Muscle of leg (tissue), 11 donors: ENCODE results near the gene SPTLC2. TPM values are rescaled to one million over a fixed set of nuclear protein-coding genes. Genes with fewer than 3 reads are reported as not detected.
A peak's percentile ranks its signal among the peaks of the same experiment; 100 is the strongest.
"Not testable (repeated sequence)": the region's sequence is repeated elsewhere in the genome, so short reads cannot be mapped to it uniquely, and the experiment has no call there.

Source experiments
- DNase-seq: peaks from one replicate; pipeline ENCODE4 v3.0.0; 2013
- H3K27ac ChIP-seq: one replicate; pipeline ENCODE4 v1.5.1; 2013; ENCODE audit warnings: mild to moderate bottlenecking, low read length, control low read depth
- H3K27me3 ChIP-seq: one replicate; pipeline ENCODE4 v1.6.1; 2013; ENCODE audit warnings: low read length; ENCODE audit not compliant: control insufficient read depth, insufficient read depth
- H3K36me3 ChIP-seq: one replicate; pipeline ENCODE4 v1.6.1; 2013; ENCODE audit warnings: low read length; ENCODE audit not compliant: control insufficient read depth, insufficient read depth
- H3K4me1 ChIP-seq: one replicate; pipeline ENCODE4 v1.6.1; 2013; ENCODE audit warnings: low read length; ENCODE audit not compliant: control insufficient read depth, insufficient read depth
- H3K4me3 ChIP-seq: one replicate; pipeline ENCODE4 v1.5.1; 2013; ENCODE audit warnings: low read length, control low read depth
- H3K9me3 ChIP-seq: replicated peaks from 2 replicates; pipeline ENCODE4 v1.6.1; 2013; ENCODE audit warnings: low read depth, low read length; ENCODE audit not compliant: control insufficient read depth
- WGBS: methylation state at CpG from one replicate; pipeline ENCODE4 v1.1.5; 2013; ENCODE audit warnings: missing lambda C conversion rate; ENCODE audit not compliant: insufficient coverage; 5-methylcytosine and 5-hydroxymethylcytosine counted together
- polyA plus RNA-seq, 8 donors: library from polyadenylated mRNA; unstranded; fragments of 120-200 nt; gene quantifications; one replicate each; pipeline versions ENCODE4 v1.2.1 to v1.2.3, GENCODE V29; 2013; ENCODE audit warnings: inconsistent platforms in 1 of 8, low replicate concordance in 1 of 8; ENCODE audit not compliant: insufficient read length in 8 of 8, insufficient read depth in 1 of 8
- total RNA-seq: library from RNA; stranded (reverse); fragments of 120-200 nt; gene quantifications from one replicate; pipeline ENCODE4 v1.2.4, GENCODE V29; 2013

Gene SPTLC2
- total and polyA plus RNA-seq, 9 donors: 10.6 to 21.6 (median 17.4) TPM

GRCh38 chr14:77590845-77591485 lies 25.5 kb downstream of the SPTLC2 start:
- H3K27me3 ChIP-seq: no peaks in the 10 kb centered on the region
- peaks cover 6% of the 10 kb centered on the region for H3K36me3 ChIP-seq
- no peaks in the 10 kb centered on the region for H3K9me3 ChIP-seq
- no peak overlapping the region for H3K4me3 ChIP-seq
- no CpG with 5 or more reads among the region's 6 CpGs for WGBS
- peak overlapping the region; percentile 24 for H3K27ac ChIP-seq
- H3K4me1 ChIP-seq: no peaks in the 10 kb centered on the region
- no peak for DNase-seq

DNA sequence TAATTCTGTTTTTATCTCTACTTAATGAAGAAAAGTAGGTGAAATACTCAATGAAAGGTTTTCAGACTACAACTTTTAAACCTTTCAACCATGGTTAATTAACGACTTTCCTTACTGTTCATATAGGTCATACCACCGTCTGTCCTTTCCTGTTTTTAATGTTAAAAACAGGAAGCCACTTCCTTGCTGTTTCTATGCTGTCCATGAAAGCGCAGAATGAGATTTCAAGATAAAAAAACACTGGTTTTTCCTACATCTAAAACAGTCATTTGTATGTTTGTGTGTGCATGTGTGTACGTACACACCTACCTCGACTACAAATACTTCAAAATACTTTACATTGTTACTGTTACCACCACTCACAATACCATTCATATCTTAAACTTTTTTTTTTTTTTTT lies 27.3 kb downstream of the SPTLC2 start:
- Histone ChIP-seq H3K27ac (peak overlapping the region; percentile 7), H3K27me3 (no peaks in the 10 kb centered on the region), H3K4me3 (no peak overlapping the region), H3K4me1 (no peaks in the 10 kb centered on the region), H3K9me3 (no peaks in the 10 kb centered on the region), H3K36me3 (no peaks in the 10 kb centered on the region)
- 17% methylated on average over 2 of the region's 5 CpGs for WGBS
- DNase-seq: peak; percentile 19

DNA sequence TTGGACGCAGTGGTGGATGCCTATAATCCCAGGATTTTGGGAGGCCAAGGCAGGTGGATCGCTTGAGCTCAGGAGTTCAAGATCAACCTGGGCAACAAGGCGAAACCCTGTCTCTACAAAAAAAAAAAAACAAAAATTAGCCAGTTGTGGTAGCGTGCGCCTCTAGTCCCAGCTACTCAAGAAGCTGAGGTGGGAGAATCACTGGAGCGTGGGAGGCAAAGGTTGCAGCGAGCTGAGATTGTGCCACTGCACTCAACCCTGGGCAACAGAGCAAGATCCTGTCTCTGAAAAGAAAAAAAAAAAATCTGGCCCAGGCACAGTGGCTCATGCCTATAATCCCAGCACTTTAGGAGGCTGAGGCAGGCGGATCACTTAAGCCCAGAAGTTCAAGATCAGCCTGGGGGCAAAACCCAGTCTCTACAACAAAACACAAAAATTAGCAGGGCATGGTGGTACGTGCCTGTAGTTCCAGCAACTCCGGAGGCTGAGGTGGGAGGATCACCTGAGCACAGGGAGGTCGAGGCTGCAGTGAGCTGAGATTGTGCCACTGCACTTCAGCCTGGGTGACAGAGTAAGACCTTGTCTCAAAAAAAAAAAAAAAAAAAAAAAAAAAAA lies 27.9 kb downstream of the SPTLC2 start:
- H3K27ac ChIP-seq: not testable (repeated sequence)

DNA sequence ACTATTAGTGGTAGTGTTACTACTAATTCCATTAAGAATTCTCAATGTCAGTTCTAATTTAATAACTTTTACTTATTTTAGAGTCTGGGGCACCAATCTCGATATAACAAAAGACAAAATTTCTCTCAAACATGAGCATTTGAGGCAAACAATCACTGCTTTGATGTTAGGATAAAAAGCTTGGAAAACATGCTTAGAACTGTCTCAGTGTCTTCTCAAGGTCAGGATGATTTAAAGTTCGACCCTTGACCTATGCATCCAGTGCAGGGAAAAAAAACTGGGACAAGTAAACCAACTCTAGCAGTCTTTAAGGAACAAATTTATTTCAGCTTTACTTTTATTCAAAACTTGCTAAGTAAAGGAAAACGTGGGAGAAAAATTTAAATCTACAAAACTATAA lies 31.1 kb downstream of the SPTLC2 start:
- no peaks in the 10 kb centered on the region for H3K36me3 ChIP-seq
- 86% methylated on average over 1 of the region's 3 CpGs for WGBS
- H3K4me1 ChIP-seq: peaks cover 9% of the 10 kb centered on the region
- no peak overlapping the region for H3K27ac ChIP-seq
- no peaks in the 10 kb centered on the region for H3K27me3 ChIP-seq
- H3K4me3 ChIP-seq: no peak overlapping the region
- H3K9me3 ChIP-seq: no peaks in the 10 kb centered on the region
- no peak for DNase-seq

More for the DNA sequence above, 27.9 kb downstream of the SPTLC2 start:
- WGBS: 91% methylated on average over 5 of the region's 11 CpGs
- not testable (repeated sequence) for H3K36me3 ChIP-seq, H3K4me3 ChIP-seq, DNase-seq, H3K4me1 ChIP-seq, H3K9me3 ChIP-seq, H3K27me3 ChIP-seq

GRCh38 chr14:77584809-77585208 lies 31.6 kb downstream of the SPTLC2 start:
- no peaks in the 10 kb centered on the region for H3K36me3 ChIP-seq
- no peak overlapping the region for H3K27ac ChIP-seq
- no peak overlapping the region for H3K4me3 ChIP-seq
- DNase-seq: no peak
- WGBS: 90% methylated on average over 7 of the region's 10 CpGs
- no peaks in the 10 kb centered on the region for H3K9me3 ChIP-seq
- H3K27me3 ChIP-seq: no peaks in the 10 kb centered on the region
- peaks cover 9% of the 10 kb centered on the region for H3K4me1 ChIP-seq

GRCh38 chr14:77583657-77584056 lies 32.8 kb downstream of the SPTLC2 start:
- Histone ChIP-seq H3K4me1 (peaks cover 9% of the 10 kb centered on the region), H3K4me3 (no peak overlapping the region), H3K27ac (no peak overlapping the region), H3K36me3 (no peaks in the 10 kb centered on the region), H3K9me3 (no peaks in the 10 kb centered on the region), H3K27me3 (no peaks in the 10 kb centered on the region)
- DNase-seq: no peak
- no CpG with 5 or more reads among the region's 3 CpGs for WGBS

- no peaks in the 10 kb centered on the region for H3K9me3 ChIP-seq
- no peaks in the 10 kb centered on the region for H3K36me3 ChIP-seq
- H3K4me1 ChIP-seq: peaks cover 9% of the 10 kb centered on the region
- 80% methylated on average over 2 of the region's 3 CpGs for WGBS
- peak; percentile 63 for DNase-seq
- no peak overlapping the region for H3K4me3 ChIP-seq
- H3K27ac ChIP-seq: peak overlapping the region; percentile 16
- no peaks in the 10 kb centered on the region for H3K27me3 ChIP-seq
Observed at GRCh38 chr14:77582511-77582910, 33.9 kb downstream of the SPTLC2 start.

DNA sequence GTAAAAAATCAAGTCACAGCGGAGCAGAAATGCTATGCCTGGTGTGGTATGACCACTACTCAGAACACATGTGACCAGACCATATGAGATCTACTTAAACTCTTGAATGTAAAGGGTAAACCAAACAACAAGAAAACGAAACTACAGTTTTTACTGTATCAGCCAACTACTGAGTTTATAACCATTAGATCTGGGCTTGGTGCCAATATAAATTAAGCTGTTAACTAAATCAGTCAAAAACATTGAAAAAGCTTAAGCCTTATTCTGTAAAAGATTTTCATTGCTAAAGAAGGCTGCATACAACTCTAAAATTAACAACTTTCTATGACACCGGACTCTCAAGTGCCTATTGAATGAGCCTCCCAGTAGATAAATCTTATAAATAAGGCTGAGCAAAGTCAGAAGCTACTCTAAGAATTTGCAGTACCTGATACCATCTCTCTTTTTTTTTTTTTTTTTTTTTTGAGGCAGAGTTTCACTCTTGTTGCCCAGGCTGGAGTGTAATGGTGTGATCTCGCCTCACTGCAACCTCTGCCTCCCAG lies 35.4 kb downstream of the SPTLC2 start:
- Histone ChIP-seq H3K9me3 (no peaks in the 10 kb centered on the region), H3K27me3 (no peaks in the 10 kb centered on the region), H3K4me1 (peaks cover 9% of the 10 kb centered on the region), H3K27ac (peak overlapping the region; percentile 71), H3K36me3 (peaks cover 5% of the 10 kb centered on the region), H3K4me3 (no peak overlapping the region)
- no CpG with 5 or more reads among the region's 4 CpGs for WGBS
- peak; percentile 66 for DNase-seq

DNA sequence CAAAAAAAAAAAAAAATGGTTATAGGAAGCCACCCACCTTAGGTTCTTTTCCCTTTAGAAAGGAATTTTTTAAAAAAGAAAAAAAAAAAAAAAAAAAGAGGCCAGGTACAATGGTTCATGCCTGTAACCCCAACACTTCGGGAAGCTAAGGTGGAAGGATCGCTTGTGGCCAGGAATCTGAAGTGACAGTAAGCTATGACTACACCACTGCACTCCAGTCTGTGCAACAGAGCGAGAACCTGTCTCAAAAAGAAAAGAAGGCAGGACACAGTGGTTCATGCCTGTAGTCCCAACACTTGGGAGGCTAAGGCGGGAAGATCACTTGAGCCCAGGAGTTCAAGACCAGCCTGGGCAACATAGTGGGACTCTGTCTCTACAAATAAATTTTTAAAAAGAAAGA lies 36.0 kb downstream of the SPTLC2 start:
- Histone ChIP-seq H3K27me3 (no peaks in the 10 kb centered on the region), H3K9me3 (no peaks in the 10 kb centered on the region), H3K4me3 (no peak overlapping the region), H3K27ac (peak overlapping the region; percentile 71), H3K36me3 (peaks cover 9% of the 10 kb centered on the region), H3K4me1 (peaks cover 9% of the 10 kb centered on the region)
- no peak for DNase-seq
- WGBS: no CpG with 5 or more reads among the region's 4 CpGs

DNA sequence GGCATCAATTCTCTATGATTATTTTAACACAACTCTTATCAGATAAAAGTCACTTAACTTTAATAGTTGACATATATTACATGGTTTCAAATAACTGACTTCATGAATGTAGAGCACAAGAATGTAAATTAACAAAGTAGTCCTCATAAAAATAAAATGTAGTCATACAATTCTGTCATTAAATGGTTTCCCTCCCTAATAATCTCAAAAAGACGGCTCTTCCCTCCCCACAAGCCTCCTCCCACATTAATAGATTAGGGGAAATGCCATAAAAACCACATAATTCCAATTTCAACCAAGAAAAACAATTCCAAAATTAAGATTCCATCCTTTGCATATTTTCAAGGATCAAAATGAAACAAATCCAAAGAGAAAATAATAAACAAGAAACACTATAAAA lies 36.7 kb downstream of the SPTLC2 start:
- peaks cover 12% of the 10 kb centered on the region for H3K36me3 ChIP-seq
- H3K9me3 ChIP-seq: no peaks in the 10 kb centered on the region
- WGBS: no CpG with 5 or more reads among the region's 1 CpG
- no peak overlapping the region for H3K4me3 ChIP-seq
- H3K27ac ChIP-seq: no peak overlapping the region
- no peaks in the 10 kb centered on the region for H3K27me3 ChIP-seq
- H3K4me1 ChIP-seq: peaks cover 9% of the 10 kb centered on the region
- no peak for DNase-seq
